ENCODE results near the gene FOXN4. TPM values are rescaled to one million over a fixed set of nuclear protein-coding genes. Genes with fewer than 3 reads are reported as not detected.

FOXN4 gene
- total RNA-seq, 4 donors from 2014 or later = not detected

- no peaks in the 10 kb centered on the region for H3K36me3 ChIP-seq
- DNase-seq (ENCODE audit: low spot score in 2 of 2) = no peak
- peaks cover 0 to 30% of the 10 kb centered on the region in 2 donors for H3K27me3 ChIP-seq
- H3K4me1 ChIP-seq = peaks cover 0 to 11% (median 2%) of the 10 kb centered on the region in 4 donors
- no peaks in the 10 kb centered on the region for H3K9me3 ChIP-seq
- no peak overlapping the region for H3K4me3 ChIP-seq
- H3K27ac ChIP-seq = no peak overlapping the region
- 85 to 86% methylated on average over 5 of the region's 5 CpGs for WGBS, 2 donors
- TF ChIP-seq CTCF (IDR thresholded peaks at IDR 0.05) (no peak), POLR2A (IDR thresholded peaks at IDR 0.05) (no peak), EP300 (IDR thresholded peaks at IDR 0.05) (no peak)
Observed at GRCh38 chr12:109292342-109292711, 16.8 kb downstream of the FOXN4 start.

GRCh38 chr12:109291521-109292341 is 17.4 kb downstream of the FOXN4 start:
- 7 to 9% methylated on average over 26 to 31 of the region's 31 CpGs for WGBS, 2 donors
- H3K27me3 ChIP-seq = peaks cover 0 to 30% of the 10 kb centered on the region in 2 donors
- no peaks in the 10 kb centered on the region for H3K36me3 ChIP-seq
- TF ChIP-seq POLR2A (IDR thresholded peaks at IDR 0.05) (no peak), EP300 (IDR thresholded peaks at IDR 0.05) (no peak), CTCF (IDR thresholded peaks at IDR 0.05) (no peak)
- H3K9me3 ChIP-seq = no peaks in the 10 kb centered on the region
- DNase-seq (ENCODE audit: low spot score in 2 of 2) = no peak
- peaks cover 0 to 11% (median 2%) of the 10 kb centered on the region in 4 donors for H3K4me1 ChIP-seq
- H3K4me3 ChIP-seq = peak overlapping the region in 2 of 4 donors; percentile 13 to 38
- H3K27ac ChIP-seq = no peak overlapping the region

DNA sequence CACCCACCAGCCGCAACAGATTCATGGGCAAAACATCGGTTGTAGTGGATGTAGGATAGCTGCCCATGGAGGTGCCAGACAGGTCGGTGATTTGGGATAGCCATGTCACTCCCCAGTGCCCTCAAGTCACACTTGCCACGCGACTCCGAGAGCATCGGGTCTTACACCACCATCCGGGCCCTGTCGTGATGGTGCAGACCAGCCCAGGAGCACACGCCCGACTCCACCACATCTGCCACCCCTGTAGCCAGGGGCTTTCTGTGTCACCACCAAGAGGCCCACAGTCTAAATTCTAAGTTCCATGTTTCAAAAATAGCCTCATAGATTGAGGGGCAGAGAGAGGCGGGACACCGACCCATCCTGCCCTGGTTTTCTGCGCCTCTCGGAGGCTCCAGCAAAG is 18.0 kb downstream of the FOXN4 start:
- Histone ChIP-seq H3K27me3 (peaks cover 0 to 30% of the 10 kb centered on the region in 2 donors), H3K4me1 (peaks cover 0 to 11% (median 2%) of the 10 kb centered on the region in 4 donors), H3K9me3 (no peaks in the 10 kb centered on the region), H3K27ac (no peak overlapping the region), H3K36me3 (no peaks in the 10 kb centered on the region), H3K4me3 (peak overlapping the region in 1 of 4 donors; percentile 38)
- TF ChIP-seq EP300 (IDR thresholded peaks at IDR 0.05) (no peak), POLR2A (IDR thresholded peaks at IDR 0.05) (no peak), CTCF (IDR thresholded peaks at IDR 0.05) (no peak)
- 34 to 43% methylated on average over 9 to 15 of the region's 15 CpGs for WGBS, 2 donors
- no peak for DNase-seq (ENCODE audit: low spot score in 2 of 2)

DNA sequence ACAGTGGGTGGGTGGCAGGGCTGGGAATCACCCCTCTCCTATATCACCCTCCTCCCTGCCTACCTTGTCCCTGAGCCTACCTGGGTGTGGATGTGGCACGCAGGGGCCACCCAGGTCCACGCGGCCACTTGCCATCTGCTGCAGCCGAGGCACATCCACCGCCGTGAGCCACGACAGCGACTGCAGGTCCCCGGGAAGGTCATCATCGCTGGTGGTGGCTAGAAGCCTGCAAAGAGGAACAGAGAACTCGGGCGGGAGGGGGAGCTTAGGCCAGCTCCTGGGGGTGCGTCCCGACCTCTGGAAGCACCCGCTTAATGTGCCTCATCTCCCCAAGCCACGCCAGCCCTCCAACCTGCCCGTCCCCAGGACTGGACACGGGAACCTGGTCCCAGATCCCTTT is 19.0 kb downstream of the FOXN4 start:
- Histone ChIP-seq H3K27ac (no peak overlapping the region), H3K27me3 (peaks cover 0 to 30% of the 10 kb centered on the region in 2 donors), H3K9me3 (no peaks in the 10 kb centered on the region), H3K4me3 (no peak overlapping the region), H3K4me1 (peaks cover 0 to 11% (median 2%) of the 10 kb centered on the region in 4 donors), H3K36me3 (no peaks in the 10 kb centered on the region)
- DNase-seq (ENCODE audit: low spot score in 2 of 2) = no peak
- TF ChIP-seq EP300 (IDR thresholded peaks at IDR 0.05) (no peak), POLR2A (IDR thresholded peaks at IDR 0.05) (no peak)
- WGBS, 2 donors = 87 to 88% methylated on average over 18 of the region's 18 CpGs

GRCh38 chr12:109289551-109289950 is 19.5 kb downstream of the FOXN4 start:
- no peak overlapping the region for H3K27ac ChIP-seq
- H3K4me3 ChIP-seq = no peak overlapping the region
- no peaks in the 10 kb centered on the region for H3K9me3 ChIP-seq
- H3K4me1 ChIP-seq = peaks cover 0 to 11% (median 2%) of the 10 kb centered on the region in 4 donors
- no peak for DNase-seq (ENCODE audit: low spot score in 2 of 2)
- TF ChIP-seq POLR2A (IDR thresholded peaks at IDR 0.05) = no peak
- H3K36me3 ChIP-seq = no peaks in the 10 kb centered on the region
- 69 to 77% methylated on average over 6 of the region's 6 CpGs for WGBS, 2 donors
- H3K27me3 ChIP-seq = peaks cover 0 to 30% of the 10 kb centered on the region in 2 donors

- Histone ChIP-seq H3K4me3 (no peak overlapping the region), H3K4me1 (peaks cover 0 to 11% (median 2%) of the 10 kb centered on the region in 4 donors), H3K27me3 (peaks cover 0 to 26% of the 10 kb centered on the region in 2 donors), H3K36me3 (no peaks in the 10 kb centered on the region), H3K27ac (no peak overlapping the region), H3K9me3 (no peaks in the 10 kb centered on the region)
- DNase-seq (ENCODE audit: low spot score in 2 of 2) = no peak
- 74 to 88% methylated on average over 4 of the region's 4 CpGs for WGBS, 2 donors
- TF ChIP-seq EP300 (IDR thresholded peaks at IDR 0.05) = no peak
- TF ChIP-seq POLR2A (IDR thresholded peaks at IDR 0.05) = no peak
- no peak for TF ChIP-seq CTCF (IDR thresholded peaks at IDR 0.05)
Observed at GRCh38 chr12:109289004-109289403, 20.1 kb downstream of the FOXN4 start.

All from tibial nerve (tissue), 4 donors.